Activated CD8-positive, alpha-beta memory T cell treated with anti-CD3 and anti-CD28 coated beads for 36 hours (primary cell): ENCODE measurements around the gene PRR18. TPM values are rescaled to one million over a fixed set of nuclear protein-coding genes. Genes with fewer than 3 reads are reported as not detected.
"Not testable (repeated sequence)": the region's sequence is repeated elsewhere in the genome, so short reads cannot be mapped to it uniquely, and the experiment has no call there.

Experiments used
- CTCF ChIA-PET: fragments of 350-600 bp; sonication (Branson Sonifier 250); formaldehyde crosslinking; loops from one replicate; lab custom pipeline; 2021; ENCODE audit warnings: antibody characterized with exemption; lab: Charles Lee
- POLR2A ChIA-PET: fragments of 350-600 bp; sonication (Branson Sonifier 250); formaldehyde crosslinking; loops from one replicate; lab custom pipeline; 2021; ENCODE audit warnings: antibody characterized with exemption; lab: Charles Lee
- total RNA-seq, 2 experiments: library from RNA; stranded (reverse); gene quantifications; one replicate each; pipeline ENCODE4 v1.2.3, GENCODE V29; 2021

PRR18 gene
- total RNA-seq, result under 1 TPM; 0.10 to 0.15 TPM

DNA sequence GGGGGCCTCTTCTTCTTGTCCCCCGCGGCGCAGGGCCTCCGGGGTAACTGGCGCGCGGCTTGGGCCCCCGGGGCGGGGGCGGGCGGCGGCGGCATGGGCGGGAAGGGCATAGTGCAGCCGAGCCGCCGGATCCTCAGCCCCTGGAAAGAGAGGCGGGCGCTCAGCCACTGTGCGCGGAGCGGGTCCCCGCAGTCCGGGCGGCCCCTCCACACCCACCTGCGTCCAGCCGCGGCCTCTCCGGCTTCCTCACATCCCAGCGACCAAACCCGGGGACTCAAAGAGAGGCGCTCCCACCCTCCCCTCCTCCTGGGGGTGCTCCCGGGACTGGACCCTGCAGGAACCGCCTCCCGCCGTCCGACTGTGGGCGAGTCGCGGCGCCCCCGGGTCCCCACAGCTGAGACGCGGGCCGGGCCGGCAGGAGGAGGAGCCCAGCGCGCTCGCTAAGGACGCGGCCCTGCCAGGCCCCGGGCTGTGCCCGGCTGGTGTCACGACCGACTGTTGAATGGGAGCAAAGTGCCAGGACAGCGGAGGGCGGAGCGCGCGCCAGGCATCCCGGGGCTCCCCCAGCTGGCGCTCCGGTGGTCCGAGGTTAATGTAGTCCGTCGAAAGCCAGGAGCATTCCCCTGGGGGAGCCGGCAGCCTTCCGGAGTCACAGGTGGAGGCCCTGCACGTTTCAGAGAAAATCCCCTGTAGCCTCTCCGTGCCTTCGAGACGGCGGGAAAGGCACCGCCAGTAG, at the start of gene PRR18:
PRR18 (minus strand) TSS at position 360 of the 736 bp plus-strand sequence; CDS start at position 110, 250 bp downstream.
- POLR2A ChIA-PET, result no interaction called here
- CTCF ChIA-PET, result interaction anchor here (0.5 to 1.4 kb wide), 3 partner anchors 27 to 319 kb away, joined by 3 to 6 read pairs (median 3); partner anchors contain the start of gene RPS6KA2

DNA sequence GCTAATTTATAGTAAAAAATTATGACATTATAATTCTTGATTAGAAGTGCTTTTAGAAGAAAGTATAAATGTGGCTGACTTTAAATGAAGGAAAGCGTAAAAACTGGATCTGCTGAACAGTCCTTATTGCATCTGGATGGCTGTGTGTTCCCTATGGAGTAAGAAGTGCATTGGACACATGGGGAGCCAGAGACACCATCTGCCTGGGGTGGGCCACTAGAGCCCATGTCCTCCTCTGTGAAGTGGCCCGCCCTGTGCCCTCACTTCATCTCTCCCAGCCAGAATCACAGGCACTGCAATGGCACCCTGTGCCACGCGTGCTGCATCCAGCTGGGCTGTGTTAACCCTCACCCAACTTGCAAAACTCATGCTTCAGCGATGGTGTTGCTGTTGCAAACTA, 47.4 kb upstream of the PRR18 start:
- ChIA-PET POLR2A (interaction anchor here (0.6 kb wide), 1 partner anchor 14 kb away, joined by 4 read pairs; no protein-coding TSS in a partner anchor), CTCF (no interaction called here)

GRCh38 chr6:166354965-166355364, 46.8 kb upstream of the PRR18 start:
- CTCF ChIA-PET, result interaction anchor here (1.2 kb wide), 1 partner anchor 43 kb away, joined by 4 read pairs; no protein-coding TSS in a partner anchor
- POLR2A ChIA-PET, result interaction anchor here (0.6 kb wide), 1 partner anchor 13 kb away, joined by 4 read pairs; no protein-coding TSS in a partner anchor

DNA sequence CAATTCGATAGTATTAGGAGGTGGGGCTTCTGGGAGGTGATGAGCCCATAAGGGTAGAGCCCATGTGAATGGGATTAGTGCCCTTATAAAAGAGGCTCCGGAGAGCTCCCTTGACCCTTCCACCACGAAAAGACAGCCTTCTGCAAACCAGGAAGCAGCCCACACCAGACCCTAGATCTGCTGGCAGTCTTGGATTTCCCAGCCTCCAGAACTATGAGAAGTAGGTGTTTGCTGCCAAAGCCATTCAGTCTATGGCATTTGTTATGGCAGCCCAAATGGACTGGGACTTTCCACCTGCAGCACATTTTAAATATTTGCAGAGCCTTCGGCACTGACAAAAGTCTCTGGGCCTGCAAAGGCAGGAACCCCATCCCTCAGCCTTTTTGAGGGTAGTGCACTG, 46.0 kb upstream of the PRR18 start:
- ChIA-PET POLR2A (no interaction called here), CTCF (interaction anchor here (0.6 to 1.2 kb wide), 2 partner anchors 44 to 555 kb away, joined by 3 to 4 read pairs; no protein-coding TSS in a partner anchor)

GRCh38 chr6:166353507-166353906, 45.3 kb upstream of the PRR18 start:
- ChIA-PET POLR2A (no interaction called here), CTCF (interaction anchor here (0.6 kb wide), 1 partner anchor 556 kb away, joined by 3 read pairs; no protein-coding TSS in a partner anchor)

DNA sequence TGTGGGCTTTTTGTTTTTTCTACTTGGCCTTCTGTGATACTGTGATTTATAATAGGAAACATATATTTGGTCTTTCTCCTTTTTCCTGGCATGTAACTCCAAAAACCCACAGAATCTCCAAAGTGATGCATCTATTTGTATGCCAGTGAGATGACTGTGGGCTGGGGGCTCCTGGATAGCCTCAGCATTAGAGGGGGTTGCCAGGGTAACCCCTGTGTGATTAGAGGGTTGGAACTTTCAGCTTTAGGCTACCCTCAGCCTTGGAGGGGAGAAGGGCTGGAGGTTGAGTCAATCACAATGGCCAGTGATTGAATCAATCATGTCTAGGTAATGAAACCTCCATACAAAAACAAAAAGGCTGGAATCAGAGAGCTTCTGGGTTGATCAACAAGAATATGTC, 44.7 kb upstream of the PRR18 start:
- POLR2A ChIA-PET, result interaction anchor here (0.5 kb wide), 1 partner anchor 12 kb away, joined by 4 read pairs; no protein-coding TSS in a partner anchor

GRCh38 chr6:166351715-166352285, 43.6 kb upstream of the PRR18 start:
- CTCF ChIA-PET, result no interaction called here
- POLR2A ChIA-PET, result no interaction called here

More for the DNA sequence above, 44.7 kb upstream of the PRR18 start:
- CTCF ChIA-PET, result no interaction called here

GRCh38 chr6:166348305-166348949, 40.2 kb upstream of the PRR18 start:
- ChIA-PET POLR2A (no interaction called here), CTCF (interaction anchor here (1.7 kb wide), 1 partner anchor 22 kb away, joined by 4 read pairs; no protein-coding TSS in a partner anchor)

- ChIA-PET CTCF (interaction anchor here (1.3 to 1.7 kb wide), 2 partner anchors 21 to 34 kb away, joined by 4 to 5 read pairs; no protein-coding TSS in a partner anchor), POLR2A (no interaction called here)
Measured at GRCh38 chr6:166346965-166347364, 38.8 kb upstream of the PRR18 start.

- POLR2A ChIA-PET, result no interaction called here
Measured at GRCh38 chr6:166346449-166346848, 38.3 kb upstream of the PRR18 start.

DNA sequence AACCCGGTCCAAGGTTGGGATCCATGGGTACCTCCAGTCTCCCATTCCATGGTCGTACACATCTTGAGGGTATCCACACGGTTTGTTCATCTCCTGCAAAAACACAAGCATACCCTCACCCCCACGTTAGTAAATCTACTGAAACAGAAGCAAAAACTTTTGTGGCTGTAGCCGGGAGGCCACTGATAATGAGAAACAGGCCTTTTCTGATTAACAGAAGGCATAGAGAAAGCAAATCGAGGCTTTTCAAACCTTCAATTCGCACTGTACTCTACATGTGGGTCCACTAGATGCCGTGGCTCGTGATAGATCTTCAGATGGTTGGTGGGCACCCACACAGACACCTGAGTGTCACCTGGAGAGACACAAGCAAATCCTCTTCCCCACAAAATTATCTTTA, 37.5 kb upstream of the PRR18 start:
- CTCF ChIA-PET, POLR2A ChIA-PET: not testable (repeated sequence)

More at GRCh38 chr6:166346449-166346848, 38.3 kb upstream of the PRR18 start:
- CTCF ChIA-PET, result interaction anchor here (1.3 kb wide), 1 partner anchor 35 kb away, joined by 5 read pairs; no protein-coding TSS in a partner anchor

GRCh38 chr6:166344921-166345320, 36.7 kb upstream of the PRR18 start:
- POLR2A ChIA-PET, CTCF ChIA-PET: not testable (repeated sequence)

GRCh38 chr6:166344240-166344639, 36.0 kb upstream of the PRR18 start:
- POLR2A ChIA-PET, result no interaction called here
- CTCF ChIA-PET, result no interaction called here

DNA sequence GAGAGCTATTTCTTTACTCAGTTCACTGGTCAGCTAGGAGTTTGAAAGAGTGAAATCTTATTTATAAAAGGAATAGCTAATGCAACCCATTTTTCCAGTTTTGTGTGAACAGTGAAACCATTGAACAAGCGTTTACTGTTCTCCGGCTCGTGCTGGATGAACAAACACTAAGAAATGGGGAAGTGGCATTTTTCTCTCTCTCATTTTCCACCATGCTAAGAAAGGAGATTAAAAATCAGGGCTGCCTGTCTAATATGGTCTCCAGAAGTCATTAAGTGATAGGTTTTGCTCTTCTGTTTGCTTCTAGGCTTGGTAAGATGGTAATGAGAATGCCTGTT, 34.9 kb upstream of the PRR18 start:
- CTCF ChIA-PET, result interaction anchor here (1.3 to 2.0 kb wide), 2 partner anchors 29 to 39 kb away, joined by 4 to 7 read pairs; no protein-coding TSS in a partner anchor

GRCh38 chr6:166342349-166343149, 34.4 kb upstream of the PRR18 start, which contains the start of gene SFT2D1:
TSS of gene SFT2D1 (minus strand) at chr6:166342545. CDS start at chr6:166342481, 64 bp downstream.
- ChIA-PET POLR2A (interaction anchor here (1.0 kb wide), 1 partner anchor 39 kb away, joined by 4 read pairs; no protein-coding TSS in a partner anchor), CTCF (interaction anchor here (1.1 to 2.0 kb wide), 3 partner anchors 9 to 39 kb away, joined by 3 to 7 read pairs (median 4); no protein-coding TSS in a partner anchor)

More for the DNA sequence above, 34.9 kb upstream of the PRR18 start:
- POLR2A ChIA-PET, result no interaction called here

DNA sequence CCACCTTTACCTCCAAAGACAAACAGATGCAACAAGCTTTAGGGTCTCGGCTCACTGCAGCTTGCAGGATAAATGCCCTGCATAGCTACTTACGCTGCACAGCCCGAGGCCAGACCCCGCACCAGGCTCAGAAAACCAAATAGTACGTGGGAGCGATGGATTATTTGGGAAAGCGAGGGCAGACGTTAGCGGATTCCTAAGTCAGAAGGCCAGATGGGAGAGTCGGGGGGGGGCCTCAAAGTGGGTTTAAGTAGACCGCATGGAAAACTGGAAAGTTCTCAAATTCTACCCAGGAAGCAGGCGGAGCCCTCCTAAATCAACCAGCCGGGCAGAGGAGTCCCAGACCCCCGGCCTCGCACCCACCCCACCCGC, 33.8 kb upstream of the PRR18 start:
- POLR2A ChIA-PET, result interaction anchor here (0.7 to 1.0 kb wide), 3 partner anchors 13 to 288 kb away, joined by 4 read pairs; no protein-coding TSS in a partner anchor
- CTCF ChIA-PET, result interaction anchor here (1.1 to 2.0 kb wide), 3 partner anchors 8 to 40 kb away, joined by 3 to 7 read pairs (median 4); no protein-coding TSS in a partner anchor

GRCh38 chr6:166341464-166341863, 33.3 kb upstream of the PRR18 start:
- POLR2A ChIA-PET, result interaction anchor here (0.7 to 1.0 kb wide), 5 partner anchors 11 to 288 kb away, joined by 4 read pairs; no protein-coding TSS in a partner anchor
- CTCF ChIA-PET, result interaction anchor here (0.7 to 2.0 kb wide), 3 partner anchors 8 to 40 kb away, joined by 3 to 7 read pairs (median 3); no protein-coding TSS in a partner anchor

DNA sequence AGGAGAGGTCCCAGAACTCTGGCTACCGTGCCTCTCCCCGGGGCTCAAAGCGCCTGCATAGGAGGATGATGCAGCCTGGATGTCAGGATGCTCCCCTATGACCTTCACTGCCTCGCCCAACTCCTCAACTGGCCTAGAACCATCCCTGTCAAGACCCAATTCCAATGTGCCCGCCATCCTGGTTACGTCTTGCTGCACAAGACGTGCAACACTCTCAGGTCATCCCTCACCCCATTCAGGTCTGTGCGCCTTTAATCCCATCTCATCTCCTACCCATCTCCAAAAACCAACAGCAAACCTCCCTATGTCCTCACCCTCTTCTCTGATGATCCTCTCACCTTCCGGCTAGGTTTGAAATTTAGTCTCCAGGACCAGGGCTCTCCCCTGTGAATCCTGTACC, 30.7 kb upstream of the PRR18 start:
- POLR2A ChIA-PET, result no interaction called here
- CTCF ChIA-PET, result no interaction called here
